HG03139 (cell line): Measurements from ENCODE around the gene KMT2B.
"Not testable (repeated sequence)": the region's sequence is repeated elsewhere in the genome, so short reads cannot be mapped to it uniquely, and the experiment has no call there.

Experiments used
- ATAC-seq: cut with Tn5 transposase; IDR thresholded peaks from one replicate; pipeline ENCODE4 v1.9.1; 2021; ENCODE audit not compliant: unreplicated experiment

KMT2B gene

GRCh38 chr19:35717665-35718344 is at the start of gene KMT2B:
Gene KMT2B, plus strand, starts transcription at chr19:35718003. Its CDS starts 16 bp downstream, at chr19:35718019.
- no peak for ATAC-seq

GRCh38 chr19:35669566-35669965 is 48.2 kb upstream of the KMT2B start:
- ATAC-seq, result no peak

- ATAC-seq, result no peak
Observed at GRCh38 chr19:35669974-35670373, 47.8 kb upstream of the KMT2B start.

GRCh38 chr19:35670686-35671085 is 47.1 kb upstream of the KMT2B start:
- ATAC-seq, result no peak

GRCh38 chr19:35671818-35672217 is 46.0 kb upstream of the KMT2B start:
- no peak for ATAC-seq

- ATAC-seq, result no peak
Observed at GRCh38 chr19:35673121-35673804, 44.5 kb upstream of the KMT2B start.

GRCh38 chr19:35675589-35676140 is 42.1 kb upstream of the KMT2B start:
- no peak for ATAC-seq

- no peak for ATAC-seq
Observed at GRCh38 chr19:35689836-35690235, 28.0 kb upstream of the KMT2B start.

GRCh38 chr19:35691106-35691505 is 26.7 kb upstream of the KMT2B start:
- not testable (repeated sequence) for ATAC-seq

- no peak for ATAC-seq
Observed at GRCh38 chr19:35692010-35692409, 25.8 kb upstream of the KMT2B start.

GRCh38 chr19:35693422-35693821 is 24.4 kb upstream of the KMT2B start:
- no peak for ATAC-seq

- ATAC-seq, result peak; percentile 76
Observed at GRCh38 chr19:35693835-35694599, 23.8 kb upstream of the KMT2B start.

GRCh38 chr19:35695895-35696422 is 21.8 kb upstream of the KMT2B start:
- ATAC-seq, result no peak

- no peak for ATAC-seq
Observed at GRCh38 chr19:35696835-35697234, 21.0 kb upstream of the KMT2B start.

- peak; percentile 93 for ATAC-seq
Observed at GRCh38 chr19:35702223-35703012, 15.4 kb upstream of the KMT2B start.

GRCh38 chr19:35703343-35703742 is 14.5 kb upstream of the KMT2B start:
- no peak for ATAC-seq

- no peak for ATAC-seq
Observed at GRCh38 chr19:35704218-35704617, 13.6 kb upstream of the KMT2B start, which contains the start of gene ZBTB32. Gene ZBTB32, plus strand, starts transcription at chr19:35704558. Its CDS starts 10,069 bp downstream, at chr19:35714627.

GRCh38 chr19:35708391-35708790 is 9.4 kb upstream of the KMT2B start:
- no peak for ATAC-seq

- ATAC-seq, result no peak
Observed at GRCh38 chr19:35710784-35711723, 6.7 kb upstream of the KMT2B start.
